T-helper 2 cell treated with Interferon-gamma antibody and Interleukin-4, amounts not matched to agents 5 μg/mL and 100 μg/mL, for 36 hours (primary cell): ENCODE results near the gene SLC17A4.

Experiments
- DNase-seq: peaks from one replicate; pipeline ENCODE4 v3.0.0; 2021; ENCODE audit warnings: low spot score
- H3K27ac Mint-ChIP-seq: one replicate; pipeline ENCODE4 v1.8.0; 2021; ENCODE audit warnings: mild to moderate bottlenecking, mixed read lengths
- H3K27me3 Mint-ChIP-seq: one replicate; pipeline ENCODE4 v1.8.0; 2021; ENCODE audit warnings: low read depth, mixed read lengths
- H3K36me3 Mint-ChIP-seq: one replicate; pipeline ENCODE4 v1.8.0; 2021; ENCODE audit warnings: low read depth, mixed read lengths
- H3K4me1 Mint-ChIP-seq: one replicate; pipeline ENCODE4 v1.8.0; 2021; ENCODE audit warnings: low read depth, mixed read lengths
- H3K4me3 Mint-ChIP-seq: one replicate; pipeline ENCODE4 v1.8.0; 2022; ENCODE audit warnings: mild to moderate bottlenecking, moderate library complexity, mixed read lengths
- H3K9me3 Mint-ChIP-seq: one replicate; pipeline ENCODE4 v1.8.0; 2021; ENCODE audit warnings: mixed read lengths

SLC17A4 gene, protein sequence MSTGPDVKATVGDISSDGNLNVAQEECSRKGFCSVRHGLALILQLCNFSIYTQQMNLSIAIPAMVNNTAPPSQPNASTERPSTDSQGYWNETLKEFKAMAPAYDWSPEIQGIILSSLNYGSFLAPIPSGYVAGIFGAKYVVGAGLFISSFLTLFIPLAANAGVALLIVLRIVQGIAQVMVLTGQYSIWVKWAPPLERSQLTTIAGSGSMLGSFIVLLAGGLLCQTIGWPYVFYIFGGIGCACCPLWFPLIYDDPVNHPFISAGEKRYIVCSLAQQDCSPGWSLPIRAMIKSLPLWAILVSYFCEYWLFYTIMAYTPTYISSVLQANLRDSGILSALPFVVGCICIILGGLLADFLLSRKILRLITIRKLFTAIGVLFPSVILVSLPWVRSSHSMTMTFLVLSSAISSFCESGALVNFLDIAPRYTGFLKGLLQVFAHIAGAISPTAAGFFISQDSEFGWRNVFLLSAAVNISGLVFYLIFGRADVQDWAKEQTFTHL

GRCh38 chr6:25754535-25754934 is at the start of gene SLC17A4:
SLC17A4 (plus strand) TSS chr6:25754742; CDS start chr6:25761963, 7,221 bp downstream.
- H3K36me3 Mint-ChIP-seq, result no peaks in the 10 kb centered on the region
- H3K9me3 Mint-ChIP-seq, result no peaks in the 10 kb centered on the region
- DNase-seq, result no peak
- no peak within 1 kb of the TSS for H3K4me3 Mint-ChIP-seq
- H3K27me3 Mint-ChIP-seq, result peaks cover 5% of the 10 kb centered on the region
- H3K27ac Mint-ChIP-seq, result no peak within 1 kb of the TSS
- no peaks in the 10 kb centered on the region for H3K4me1 Mint-ChIP-seq

- H3K36me3 Mint-ChIP-seq, result no peaks in the 10 kb centered on the region
- no peaks in the 10 kb centered on the region for H3K4me1 Mint-ChIP-seq
- DNase-seq, result no peak
- H3K27me3 Mint-ChIP-seq, result peaks cover 14% of the 10 kb centered on the region
- no peak overlapping the region for H3K4me3 Mint-ChIP-seq
- H3K27ac Mint-ChIP-seq, result no peak overlapping the region
- no peaks in the 10 kb centered on the region for H3K9me3 Mint-ChIP-seq
Observed at GRCh38 chr6:25706314-25707014, 48.1 kb upstream of the SLC17A4 start.

- Mint-ChIP-seq H3K36me3 (no peaks in the 10 kb centered on the region), H3K4me1 (no peaks in the 10 kb centered on the region), H3K4me3 (no peak overlapping the region), H3K9me3 (no peaks in the 10 kb centered on the region), H3K27me3 (peaks cover 10% of the 10 kb centered on the region), H3K27ac (no peak overlapping the region)
- DNase-seq, result no peak
Observed at GRCh38 chr6:25709761-25710160, 44.8 kb upstream of the SLC17A4 start.

DNA sequence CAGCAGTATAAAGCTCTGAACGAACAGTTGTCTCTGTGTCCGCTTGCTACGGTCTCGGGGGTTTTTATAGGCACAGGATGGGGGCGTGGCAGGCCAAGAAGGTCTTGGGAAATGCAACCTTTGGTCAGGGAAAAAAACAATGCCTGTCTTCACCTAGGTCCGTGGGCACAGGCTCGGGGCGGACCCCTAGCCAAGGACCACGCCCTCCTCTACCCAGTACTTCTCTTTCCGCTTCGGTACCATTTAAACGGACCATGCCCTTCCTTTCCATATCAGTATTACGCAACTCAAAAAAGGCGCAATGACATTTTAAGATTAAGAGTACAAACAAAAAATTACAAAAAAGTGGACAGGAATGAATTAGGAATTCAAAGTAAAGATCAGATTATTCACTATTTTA is 44.3 kb upstream of the SLC17A4 start:
- Mint-ChIP-seq H3K27ac (no peak overlapping the region), H3K36me3 (no peaks in the 10 kb centered on the region), H3K4me3 (no peak overlapping the region), H3K27me3 (peaks cover 10% of the 10 kb centered on the region), H3K9me3 (no peaks in the 10 kb centered on the region), H3K4me1 (no peaks in the 10 kb centered on the region)
- no peak for DNase-seq

- H3K36me3 Mint-ChIP-seq, result no peaks in the 10 kb centered on the region
- H3K9me3 Mint-ChIP-seq, result no peaks in the 10 kb centered on the region
- peaks cover 2% of the 10 kb centered on the region for H3K27me3 Mint-ChIP-seq
- no peak overlapping the region for H3K27ac Mint-ChIP-seq
- DNase-seq, result no peak
- no peaks in the 10 kb centered on the region for H3K4me1 Mint-ChIP-seq
- no peak overlapping the region for H3K4me3 Mint-ChIP-seq
Observed at GRCh38 chr6:25713824-25714223, 40.7 kb upstream of the SLC17A4 start.

- Mint-ChIP-seq H3K27ac (no peak overlapping the region), H3K27me3 (peaks cover 2% of the 10 kb centered on the region), H3K36me3 (no peaks in the 10 kb centered on the region), H3K4me1 (no peaks in the 10 kb centered on the region), H3K9me3 (no peaks in the 10 kb centered on the region), H3K4me3 (no peak overlapping the region)
- no peak for DNase-seq
Observed at GRCh38 chr6:25714765-25715164, 39.8 kb upstream of the SLC17A4 start.

- Mint-ChIP-seq H3K4me1 (peaks cover 4% of the 10 kb centered on the region), H3K27me3 (peaks cover 2% of the 10 kb centered on the region), H3K4me3 (no peak overlapping the region), H3K9me3 (no peaks in the 10 kb centered on the region), H3K27ac (no peak overlapping the region), H3K36me3 (no peaks in the 10 kb centered on the region)
- DNase-seq, result no peak
Observed at GRCh38 chr6:25715794-25716193, 38.7 kb upstream of the SLC17A4 start.

- Mint-ChIP-seq H3K9me3 (no peaks in the 10 kb centered on the region), H3K27ac (no peak overlapping the region), H3K4me3 (no peak overlapping the region), H3K4me1 (peaks cover 4% of the 10 kb centered on the region), H3K36me3 (no peaks in the 10 kb centered on the region), H3K27me3 (peaks cover 2% of the 10 kb centered on the region)
- DNase-seq, result no peak
Observed at GRCh38 chr6:25717866-25718740, 36.4 kb upstream of the SLC17A4 start.

DNA sequence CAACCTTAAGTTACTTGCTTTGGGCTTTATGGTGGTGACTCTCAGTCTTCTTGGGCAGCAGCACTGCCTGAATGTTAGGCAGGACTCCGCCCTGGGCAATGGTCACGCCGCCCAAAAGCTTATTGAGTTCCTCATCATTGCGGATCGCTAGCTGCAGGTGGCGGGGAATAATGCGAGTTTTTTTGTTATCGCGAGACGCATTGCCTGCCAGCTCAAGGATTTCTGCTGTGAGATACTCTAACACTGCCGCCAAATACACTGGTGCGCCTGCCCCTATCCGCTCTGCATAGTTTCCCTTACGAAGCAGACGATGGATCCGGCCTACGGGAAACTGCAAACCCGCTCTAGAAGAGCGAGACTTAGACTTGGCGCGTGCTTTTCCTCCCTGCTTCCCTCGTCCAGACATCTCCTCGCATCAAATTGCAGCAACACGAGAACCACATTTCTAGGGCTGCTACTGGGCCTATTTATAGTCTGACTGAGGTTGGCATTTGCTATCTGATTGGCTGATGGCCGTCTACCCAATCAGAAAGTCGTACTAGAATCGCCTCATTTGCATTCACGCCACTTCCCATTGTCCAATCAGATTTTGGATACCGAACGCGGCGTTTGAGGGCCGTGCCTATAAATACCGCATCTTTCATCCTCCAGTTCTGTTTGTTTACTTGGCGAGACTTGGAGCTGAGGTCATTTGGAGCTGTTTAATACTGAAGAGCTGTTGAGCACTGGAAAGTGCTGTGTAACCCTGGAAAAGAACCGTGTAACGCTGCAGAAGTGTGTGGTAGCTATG is 28.2 kb upstream of the SLC17A4 start:
- Mint-ChIP-seq H3K27me3 (peaks cover 5% of the 10 kb centered on the region), H3K9me3 (no peaks in the 10 kb centered on the region), H3K27ac (no peak overlapping the region), H3K4me1 (no peaks in the 10 kb centered on the region), H3K36me3 (no peaks in the 10 kb centered on the region), H3K4me3 (no peak overlapping the region)
- no peak for DNase-seq

GRCh38 chr6:25727028-25727427 is 27.5 kb upstream of the SLC17A4 start:
- H3K27ac Mint-ChIP-seq, result no peak overlapping the region
- H3K9me3 Mint-ChIP-seq, result no peaks in the 10 kb centered on the region
- no peaks in the 10 kb centered on the region for H3K36me3 Mint-ChIP-seq
- no peak for DNase-seq
- H3K4me3 Mint-ChIP-seq, result no peak overlapping the region
- H3K4me1 Mint-ChIP-seq, result no peaks in the 10 kb centered on the region
- H3K27me3 Mint-ChIP-seq, result peaks cover 7% of the 10 kb centered on the region

DNA sequence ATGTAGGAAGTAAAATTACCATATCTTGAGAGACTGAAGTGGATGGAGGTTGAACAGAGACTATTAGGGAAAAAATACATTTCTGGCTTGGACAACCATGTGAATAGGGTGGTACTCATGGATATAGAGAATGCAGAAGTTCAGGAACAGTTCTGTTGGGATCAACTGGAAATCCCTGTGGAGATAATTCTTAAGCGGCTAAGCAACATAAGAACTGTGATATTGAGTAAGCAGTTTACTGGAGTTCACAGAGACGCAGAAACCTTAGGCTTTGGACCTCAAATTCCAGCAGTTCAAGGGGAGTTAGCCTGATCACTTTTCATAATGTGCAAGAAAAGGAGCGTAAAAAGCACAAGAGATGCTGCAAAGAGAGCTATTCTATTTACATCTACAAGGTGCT is 23.6 kb upstream of the SLC17A4 start:
- Mint-ChIP-seq H3K4me1 (no peaks in the 10 kb centered on the region), H3K36me3 (no peaks in the 10 kb centered on the region), H3K27me3 (peaks cover 22% of the 10 kb centered on the region), H3K9me3 (peaks cover 3% of the 10 kb centered on the region), H3K4me3 (no peak overlapping the region), H3K27ac (no peak overlapping the region)
- no peak for DNase-seq

GRCh38 chr6:25731721-25732120 is 22.8 kb upstream of the SLC17A4 start:
- H3K27ac Mint-ChIP-seq, result no peak overlapping the region
- peaks cover 26% of the 10 kb centered on the region for H3K27me3 Mint-ChIP-seq
- H3K4me1 Mint-ChIP-seq, result no peaks in the 10 kb centered on the region
- no peak for DNase-seq
- H3K36me3 Mint-ChIP-seq, result no peaks in the 10 kb centered on the region
- H3K9me3 Mint-ChIP-seq, result peaks cover 5% of the 10 kb centered on the region
- no peak overlapping the region for H3K4me3 Mint-ChIP-seq

DNA sequence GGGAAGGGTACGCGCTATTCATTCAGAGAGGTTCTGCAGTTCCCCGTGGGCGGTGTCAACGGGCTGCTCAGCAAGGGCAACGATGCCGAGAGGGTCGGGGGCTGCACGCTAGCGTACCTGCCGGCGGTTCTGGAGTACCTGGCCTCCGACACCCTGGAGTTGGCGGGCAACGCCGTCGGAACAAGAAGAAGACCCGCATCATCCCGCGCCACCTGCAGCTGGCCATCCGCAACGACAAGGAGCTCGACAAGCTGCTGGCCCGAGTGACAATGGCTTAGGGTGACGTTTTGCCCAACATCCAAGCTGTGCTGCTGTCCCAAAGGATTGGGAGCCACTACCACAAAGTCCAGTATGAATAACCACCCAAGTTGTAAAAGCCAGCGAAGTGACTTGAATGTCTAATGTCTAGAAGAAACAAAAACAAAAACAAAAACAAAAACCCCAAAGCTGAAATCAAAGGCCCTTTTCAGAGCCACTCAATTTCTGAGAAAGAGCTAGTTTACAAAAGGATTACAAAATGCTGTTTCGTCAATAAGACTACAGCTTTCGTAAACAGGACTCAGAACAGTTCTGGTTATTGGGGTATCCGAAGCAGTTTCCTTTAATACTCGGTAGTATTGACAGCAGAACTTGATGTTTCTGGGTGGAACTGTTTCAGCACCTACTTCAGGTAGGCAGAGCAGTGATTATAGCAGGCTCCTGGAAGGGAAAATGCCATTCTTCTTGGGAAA is 21.9 kb upstream of the SLC17A4 start:
- no peak overlapping the region for H3K27ac Mint-ChIP-seq
- H3K4me1 Mint-ChIP-seq, result no peaks in the 10 kb centered on the region
- peaks cover 28% of the 10 kb centered on the region for H3K27me3 Mint-ChIP-seq
- peaks cover 14% of the 10 kb centered on the region for H3K9me3 Mint-ChIP-seq
- no peaks in the 10 kb centered on the region for H3K36me3 Mint-ChIP-seq
- DNase-seq, result no peak
- H3K4me3 Mint-ChIP-seq, result no peak overlapping the region
